ENCODE measurements around the gene UFSP1.
"Not testable (repeated sequence)": the region's sequence is repeated elsewhere in the genome, so short reads cannot be mapped to it uniquely, and the experiment has no call there.

DNA sequence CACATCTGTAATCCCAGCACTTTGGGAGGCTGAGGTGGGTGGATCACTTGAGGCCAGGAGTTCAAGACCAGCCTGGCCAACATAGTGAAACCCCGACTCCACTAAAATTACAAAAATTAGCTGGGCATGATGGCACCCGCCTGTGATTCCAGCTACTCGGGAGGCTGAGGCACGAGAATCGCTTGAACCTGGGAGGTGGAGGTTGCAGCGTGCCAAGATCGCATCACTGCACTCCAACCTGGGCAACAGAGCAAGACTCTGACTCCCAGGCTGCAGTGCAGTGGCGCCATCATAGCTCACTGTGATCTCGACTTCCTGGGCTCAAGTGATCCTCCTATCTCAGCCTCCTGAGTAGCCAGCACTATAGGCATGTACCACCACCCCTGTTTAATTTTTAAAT, 34.6 kb downstream of the UFSP1 start:
- TF ChIP-seq, protein P1, sequence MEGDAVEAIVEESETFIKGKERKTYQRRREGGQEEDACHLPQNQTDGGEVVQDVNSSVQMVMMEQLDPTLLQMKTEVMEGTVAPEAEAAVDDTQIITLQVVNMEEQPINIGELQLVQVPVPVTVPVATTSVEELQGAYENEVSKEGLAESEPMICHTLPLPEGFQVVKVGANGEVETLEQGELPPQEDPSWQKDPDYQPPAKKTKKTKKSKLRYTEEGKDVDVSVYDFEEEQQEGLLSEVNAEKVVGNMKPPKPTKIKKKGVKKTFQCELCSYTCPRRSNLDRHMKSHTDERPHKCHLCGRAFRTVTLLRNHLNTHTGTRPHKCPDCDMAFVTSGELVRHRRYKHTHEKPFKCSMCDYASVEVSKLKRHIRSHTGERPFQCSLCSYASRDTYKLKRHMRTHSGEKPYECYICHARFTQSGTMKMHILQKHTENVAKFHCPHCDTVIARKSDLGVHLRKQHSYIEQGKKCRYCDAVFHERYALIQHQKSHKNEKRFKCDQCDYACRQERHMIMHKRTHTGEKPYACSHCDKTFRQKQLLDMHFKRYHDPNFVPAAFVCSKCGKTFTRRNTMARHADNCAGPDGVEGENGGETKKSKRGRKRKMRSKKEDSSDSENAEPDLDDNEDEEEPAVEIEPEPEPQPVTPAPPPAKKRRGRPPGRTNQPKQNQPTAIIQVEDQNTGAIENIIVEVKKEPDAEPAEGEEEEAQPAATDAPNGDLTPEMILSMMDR (IDR thresholded peaks at IDR 0.05; ENCODE audit: low read length), result not testable (repeated sequence)
- not testable (repeated sequence) for TF ChIP-seq EZH2 (IDR thresholded peaks at IDR 0.05; ENCODE audit: borderline replicate concordance, low read length)

Measured in OCI-LY1 (cell line).